CD1c-positive myeloid dendritic cell (primary cell): ENCODE results near the gene ZNF414.

Source experiments
- DNase-seq: peaks from one replicate; pipeline ENCODE4 v3.0.0-alpha.2; 2016; ENCODE audit errors: extremely low spot score

ZNF414 gene

GRCh38 chr19:8490873-8491272 is 23.1 kb downstream of the ZNF414 start:
- DNase-seq, result no peak

GRCh38 chr19:8490395-8490760 is 23.6 kb downstream of the ZNF414 start:
- no peak for DNase-seq

- DNase-seq, result no peak
These were observed 24.2 kb downstream of the ZNF414 start for GRCh38 chr19:8489561-8490394.

GRCh38 chr19:8488365-8488764 is 25.6 kb downstream of the ZNF414 start:
- no peak for DNase-seq

GRCh38 chr19:8487137-8487851 is 26.7 kb downstream of the ZNF414 start:
- peak; percentile 87 for DNase-seq

- DNase-seq, result no peak
These were observed 27.3 kb downstream of the ZNF414 start for GRCh38 chr19:8486661-8487136.

- no peak for DNase-seq
These were observed 28.2 kb downstream of the ZNF414 start for GRCh38 chr19:8485561-8486371.

GRCh38 chr19:8484331-8484894 is 29.6 kb downstream of the ZNF414 start:
- peak; percentile 95 for DNase-seq

GRCh38 chr19:8483165-8483564 is 30.8 kb downstream of the ZNF414 start:
- DNase-seq, result no peak

GRCh38 chr19:8482696-8483095 is 31.3 kb downstream of the ZNF414 start:
- no peak for DNase-seq

GRCh38 chr19:8481616-8482015 is 32.4 kb downstream of the ZNF414 start:
- no peak for DNase-seq

GRCh38 chr19:8481201-8481600 is 32.8 kb downstream of the ZNF414 start:
- DNase-seq, result no peak

- DNase-seq, result no peak
These were observed 35.4 kb downstream of the ZNF414 start for GRCh38 chr19:8478598-8478997.

GRCh38 chr19:8477889-8478288 is 36.1 kb downstream of the ZNF414 start:
- DNase-seq, result no peak

GRCh38 chr19:8476524-8476923 is 37.4 kb downstream of the ZNF414 start:
- DNase-seq, result no peak

- no peak for DNase-seq
These were observed 39.0 kb downstream of the ZNF414 start for GRCh38 chr19:8475005-8475404.

- peak; percentile 74 for DNase-seq
These were observed 40.1 kb downstream of the ZNF414 start for GRCh38 chr19:8473648-8474476.

GRCh38 chr19:8469613-8470368 is 44.2 kb downstream of the ZNF414 start:
- no peak for DNase-seq

GRCh38 chr19:8468761-8469373 is 45.1 kb downstream of the ZNF414 start:
- no peak for DNase-seq

GRCh38 chr19:8468124-8468523 is 45.8 kb downstream of the ZNF414 start:
- DNase-seq, result no peak
